GM11168 (cell line): ENCODE results near the gene SH2B3.
"Not testable (repeated sequence)": the region's sequence is repeated elsewhere in the genome, so short reads cannot be mapped to it uniquely, and the experiment has no call there.

Experiments used
- in situ Hi-C: fragments of 300-500 bp; cut with MboI; formaldehyde crosslinking; loops from one replicate; pipeline ENCODE4 v1.12.0; 2022; ENCODE audit warnings: low sequenced_read_pairs; ENCODE audit not compliant: unreplicated experiment

SH2B3 gene

DNA sequence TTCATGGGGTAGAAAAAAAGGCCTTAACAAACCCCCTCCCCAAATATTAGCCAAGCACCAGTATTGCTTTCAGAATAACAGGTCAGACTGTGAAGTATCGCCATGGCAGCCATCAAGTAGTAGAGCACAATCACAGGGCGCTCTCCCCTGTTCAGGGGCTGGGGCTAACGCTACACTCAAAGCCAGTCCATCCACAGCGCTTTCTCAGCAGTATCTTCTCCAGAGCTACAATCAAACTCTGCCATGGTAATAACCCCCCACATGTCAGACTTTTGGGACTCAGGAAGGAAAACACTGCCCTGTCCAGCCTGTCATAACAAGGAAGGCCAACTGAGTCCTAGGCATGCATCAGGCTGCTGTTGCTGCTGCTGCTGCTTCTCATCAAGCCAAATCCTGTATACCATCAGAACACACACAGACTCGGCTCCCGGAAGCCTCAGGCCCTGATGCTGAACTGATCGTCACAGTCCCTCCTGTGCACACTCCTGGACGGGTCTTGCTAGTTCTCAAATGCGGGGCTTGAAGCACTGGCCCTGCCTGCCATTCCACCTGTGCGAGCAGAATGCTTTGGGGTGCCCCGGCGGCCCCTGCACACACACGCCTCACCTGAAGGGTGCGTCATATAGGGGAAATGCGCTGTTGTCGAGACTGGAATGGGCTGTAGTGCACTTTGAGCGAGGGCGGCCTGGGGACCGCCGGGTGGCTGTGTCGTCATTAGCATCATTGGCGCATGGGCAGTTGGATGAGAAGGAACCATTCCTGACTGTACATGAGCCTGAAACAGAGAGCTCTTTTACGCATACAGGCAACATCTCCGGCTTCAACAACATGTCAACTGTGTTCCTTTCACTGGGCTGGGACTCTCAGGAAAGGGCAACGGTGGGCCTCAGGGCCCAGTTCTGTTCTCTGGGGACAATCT is 47.6 kb downstream of the SH2B3 start:
- in situ Hi-C loops: no loop called here

DNA sequence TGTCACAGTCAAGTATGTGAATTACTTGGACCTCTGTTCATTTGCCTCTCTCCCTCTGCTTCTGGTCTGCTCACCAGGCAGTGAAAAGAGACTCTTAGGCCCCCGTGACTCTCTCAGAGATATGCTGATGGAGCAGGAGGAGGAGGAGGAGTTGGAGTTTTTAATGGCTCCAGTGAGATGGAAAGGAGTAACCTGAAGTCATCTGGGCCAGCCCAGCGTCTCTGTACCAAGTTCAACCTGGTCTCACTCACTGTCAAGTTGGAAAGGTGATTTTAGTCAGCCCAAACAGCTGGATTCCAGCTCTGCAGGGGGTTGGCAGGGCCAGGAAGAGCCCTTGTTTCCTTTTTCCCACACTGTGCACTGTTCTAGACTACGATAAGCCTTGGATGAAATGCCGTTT is 48.6 kb downstream of the SH2B3 start:
- in situ Hi-C loops: no loop called here

DNA sequence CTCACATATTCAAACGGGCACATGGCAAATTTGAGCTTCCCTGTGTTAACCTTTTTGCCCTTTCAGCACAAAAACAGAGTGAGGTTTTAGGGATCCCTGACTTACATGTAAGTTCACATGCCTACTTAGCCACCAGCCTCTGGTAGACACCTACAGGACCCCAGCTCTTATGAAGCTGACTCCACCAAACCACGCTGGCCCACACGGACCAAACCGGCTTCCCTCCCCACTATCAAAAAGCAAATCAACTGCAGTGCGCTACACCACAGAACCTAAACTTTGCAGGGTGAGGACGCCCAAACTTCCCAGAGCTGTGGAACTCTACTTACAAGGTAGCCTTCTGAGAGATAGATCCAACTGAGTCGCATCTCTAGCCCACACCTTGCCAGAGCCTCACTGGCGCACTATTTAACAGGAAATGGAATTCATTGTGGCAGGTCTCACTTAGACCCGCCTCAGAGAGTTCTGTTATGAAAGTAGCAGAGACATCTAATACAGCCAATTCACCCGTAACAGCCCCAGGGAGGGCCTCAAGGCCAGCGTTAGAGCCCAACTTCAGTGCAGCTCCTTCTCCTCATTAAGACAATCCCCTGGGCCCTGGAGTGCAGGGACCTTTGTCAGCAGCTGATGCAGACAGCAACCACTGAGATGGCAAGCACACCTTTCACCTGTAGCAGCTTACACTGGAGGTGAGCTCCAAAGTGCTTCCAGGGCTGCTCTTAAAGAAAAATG is 49.2 kb downstream of the SH2B3 start:
- in situ Hi-C loops: no loop called here

DNA sequence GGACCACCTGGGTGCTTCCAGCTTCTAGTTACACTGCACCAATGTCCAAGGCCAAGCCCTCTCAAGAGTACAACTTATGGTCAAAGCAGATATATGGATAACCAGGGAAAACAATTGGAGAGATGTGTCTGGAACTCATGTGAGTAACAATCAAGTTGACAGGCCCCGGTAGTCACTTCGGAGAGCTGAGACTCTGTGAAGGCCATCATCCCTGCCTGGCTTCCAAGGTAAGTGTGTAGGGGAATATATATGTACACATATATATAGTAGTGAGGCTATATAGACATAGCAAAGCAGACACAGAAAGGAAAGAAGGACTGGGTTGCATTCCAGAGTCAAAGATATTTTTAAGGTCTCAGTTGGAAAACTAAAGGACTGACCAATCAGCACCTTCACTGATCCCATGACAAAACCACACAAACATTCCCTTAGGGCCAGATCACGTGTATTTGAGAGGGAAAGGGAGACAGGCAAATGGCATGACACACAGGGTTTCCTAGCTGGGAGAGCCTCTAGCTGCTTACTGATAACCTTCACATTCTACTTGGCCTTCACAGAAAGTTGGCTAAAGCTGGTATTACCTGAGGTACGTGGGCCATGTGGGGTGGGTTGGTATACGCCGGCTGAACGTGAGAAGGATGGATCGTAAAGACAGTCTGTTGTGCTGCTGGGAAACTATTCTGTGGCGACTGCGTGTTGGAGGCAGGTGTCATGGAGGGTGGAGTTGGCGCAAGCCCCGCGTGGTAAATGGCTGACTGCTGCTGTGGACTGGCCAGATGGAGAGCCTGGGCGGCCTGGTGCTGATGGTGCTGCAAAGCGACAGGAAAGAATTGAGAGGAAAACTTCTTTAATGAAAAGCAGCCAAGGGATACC is 50.0 kb downstream of the SH2B3 start:
- in situ Hi-C loops: no loop called here

DNA sequence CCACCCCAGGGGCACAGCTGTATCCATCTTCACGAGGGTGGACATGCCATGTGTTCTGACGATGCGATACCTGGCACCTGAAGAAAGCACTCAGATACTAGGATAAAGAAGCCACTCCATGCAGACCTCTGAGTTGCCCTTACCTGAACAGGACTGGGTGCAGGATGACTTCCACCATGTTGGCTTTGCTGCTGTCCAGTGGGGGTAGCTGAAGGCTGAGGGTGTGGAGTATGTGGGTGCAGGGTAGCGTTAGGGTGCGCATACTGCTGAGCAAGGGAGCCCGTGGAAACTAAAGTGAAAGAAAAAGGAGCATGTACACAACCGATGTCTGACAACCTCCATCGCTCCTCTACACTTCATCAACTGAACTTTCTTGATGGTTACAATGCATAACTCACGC is 51.3 kb downstream of the SH2B3 start:
- in situ Hi-C loops: no loop called here

DNA sequence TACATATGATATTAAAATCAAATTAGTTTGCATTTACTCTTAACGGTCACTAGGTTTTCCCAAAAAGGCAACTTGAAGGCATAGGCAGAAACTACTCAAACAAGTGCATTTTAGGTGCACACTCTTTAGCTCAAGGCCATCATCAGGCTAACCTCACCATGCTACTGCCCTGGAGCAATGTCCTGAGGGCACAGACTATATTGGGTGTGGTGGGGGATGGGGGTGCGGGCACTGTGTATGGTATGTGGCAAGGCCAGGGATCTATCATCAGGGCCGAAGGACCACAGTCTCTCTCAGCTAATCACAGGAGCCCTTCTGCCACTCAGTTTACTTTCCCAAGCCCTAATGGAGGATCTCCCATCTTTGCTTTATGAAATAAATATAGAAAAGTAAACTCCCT is 51.9 kb downstream of the SH2B3 start:
- in situ Hi-C loops: no loop called here

DNA sequence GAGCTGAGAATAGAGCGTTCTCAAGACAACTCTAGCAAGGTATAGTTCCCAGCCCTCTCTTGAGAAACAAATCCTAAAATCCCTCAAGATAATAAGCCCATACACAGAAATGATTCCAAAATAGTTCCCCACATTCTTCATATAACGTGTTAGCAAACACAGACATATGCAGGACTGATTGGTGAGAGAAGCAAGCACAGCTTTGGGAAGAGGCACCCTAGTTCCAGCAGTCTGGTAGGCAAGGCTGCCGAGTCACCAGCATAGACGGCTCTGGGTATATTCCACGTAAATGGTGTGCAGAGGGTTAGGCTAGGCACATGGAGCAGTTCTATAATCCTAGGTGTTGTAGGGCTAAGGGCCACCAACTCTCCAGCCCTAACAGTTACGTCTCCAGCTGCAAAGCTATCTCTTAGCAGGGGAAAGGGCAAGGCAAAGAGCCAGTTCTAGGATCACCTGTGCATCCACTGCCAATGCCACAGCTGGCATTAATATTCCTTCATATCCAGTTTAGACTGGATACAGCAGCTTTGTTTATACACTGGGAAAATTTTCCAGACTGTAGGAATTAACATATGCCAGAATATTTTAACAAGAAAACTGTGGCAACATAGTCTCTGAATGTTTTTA is 52.9 kb downstream of the SH2B3 start:
- in situ Hi-C loops: no loop called here

DNA sequence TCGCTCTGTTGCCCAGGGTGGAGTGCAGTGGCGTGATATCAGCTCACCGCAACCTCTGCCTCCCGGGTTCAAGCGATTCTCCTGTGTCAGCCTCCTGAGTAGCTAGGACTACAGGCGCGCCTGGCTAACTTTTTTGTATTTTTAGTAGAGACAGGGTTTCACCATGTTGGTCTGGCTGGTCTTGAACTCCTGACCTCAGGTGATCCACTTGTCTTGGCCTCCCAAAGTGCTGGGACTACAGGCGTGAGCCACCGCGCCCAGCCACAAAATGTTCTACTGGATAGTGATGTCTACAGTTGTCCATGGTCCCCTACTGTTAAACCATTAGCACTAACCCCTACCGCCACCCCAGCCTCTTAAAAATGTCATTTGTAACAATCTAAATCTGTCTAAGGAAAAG is 54.4 kb downstream of the SH2B3 start:
- in situ Hi-C loops: not testable (repeated sequence)

DNA sequence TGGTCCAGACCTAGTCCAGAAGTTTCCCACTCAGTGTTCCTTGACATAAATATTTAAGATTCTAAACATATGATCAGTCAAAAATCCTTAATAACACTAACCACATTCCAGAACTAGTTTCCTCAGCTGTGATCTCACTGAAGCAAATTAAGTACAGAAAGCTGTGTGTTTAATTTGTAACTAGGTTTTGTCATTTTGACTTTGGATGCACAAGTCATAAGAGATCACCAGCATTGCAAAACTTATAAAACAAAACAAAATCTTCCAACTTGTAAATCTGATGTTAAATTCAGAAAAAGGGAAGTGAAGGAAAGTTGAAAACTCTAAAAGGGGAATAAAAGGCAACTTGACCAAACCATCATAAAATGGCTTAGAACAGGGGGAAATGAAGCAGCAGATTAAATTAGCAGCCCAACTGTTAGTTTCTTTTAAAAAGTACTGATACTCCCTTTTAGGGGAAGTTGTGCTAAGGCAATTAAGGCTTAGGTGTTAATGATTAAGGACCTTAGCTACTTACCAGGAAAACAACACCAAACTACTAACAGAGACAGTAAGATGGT is 56.6 kb downstream of the SH2B3 start:
- in situ Hi-C loops: no loop called here

DNA sequence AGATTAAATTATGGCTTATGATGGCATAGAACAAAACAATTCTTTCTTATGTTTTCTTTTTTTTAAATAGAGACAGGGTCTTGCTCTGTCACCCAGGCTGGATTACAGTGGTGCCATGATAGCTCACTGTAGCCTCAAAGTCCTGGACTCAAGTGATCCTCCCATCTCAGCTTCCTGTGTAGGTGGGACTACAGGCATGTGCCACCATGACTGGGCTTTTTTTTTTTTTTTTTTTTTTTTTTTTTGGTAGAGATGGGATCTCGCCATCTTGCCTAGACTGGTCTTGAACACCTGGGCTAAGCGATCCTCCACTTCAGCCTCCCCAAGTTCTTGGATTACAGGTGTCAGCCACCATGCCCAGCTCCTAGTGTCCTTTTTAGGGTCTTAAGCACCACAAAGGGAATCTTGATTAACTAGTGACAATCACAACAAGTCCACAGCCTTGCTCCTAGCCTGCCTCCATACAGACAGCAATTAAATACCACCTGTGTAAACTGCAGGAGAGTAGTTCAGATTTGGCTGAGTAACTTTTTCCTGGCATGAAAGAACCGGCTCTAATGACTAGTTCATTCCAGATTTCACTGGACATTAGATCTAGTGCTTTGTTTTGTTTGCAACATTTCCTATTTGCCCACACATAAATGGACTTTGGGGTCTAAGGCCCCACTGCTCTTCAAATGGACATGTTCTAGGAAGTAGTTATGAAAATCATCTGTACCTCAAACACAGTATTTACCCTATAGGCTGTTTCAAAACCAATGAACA is 61.6 kb downstream of the SH2B3 start:
- in situ Hi-C loops: no loop called here

DNA sequence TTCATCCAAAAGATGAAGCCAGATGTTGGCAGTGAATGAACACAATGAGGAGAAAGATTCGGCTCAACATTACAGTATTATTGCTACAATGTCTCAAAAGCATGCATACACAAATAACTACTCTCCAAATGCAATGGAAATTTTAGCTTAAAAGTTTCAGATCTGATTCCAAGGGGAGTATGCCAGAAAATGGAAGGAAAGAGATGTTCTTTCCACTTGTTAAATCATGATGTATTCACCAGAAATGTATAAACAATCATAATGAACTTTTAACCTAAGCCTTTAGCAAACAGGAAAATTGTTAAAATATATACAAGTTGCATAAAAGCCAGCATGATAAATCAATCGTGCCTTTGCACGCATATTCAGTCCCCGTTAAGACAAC is 62.1 kb downstream of the SH2B3 start:
- in situ Hi-C loops: no loop called here

DNA sequence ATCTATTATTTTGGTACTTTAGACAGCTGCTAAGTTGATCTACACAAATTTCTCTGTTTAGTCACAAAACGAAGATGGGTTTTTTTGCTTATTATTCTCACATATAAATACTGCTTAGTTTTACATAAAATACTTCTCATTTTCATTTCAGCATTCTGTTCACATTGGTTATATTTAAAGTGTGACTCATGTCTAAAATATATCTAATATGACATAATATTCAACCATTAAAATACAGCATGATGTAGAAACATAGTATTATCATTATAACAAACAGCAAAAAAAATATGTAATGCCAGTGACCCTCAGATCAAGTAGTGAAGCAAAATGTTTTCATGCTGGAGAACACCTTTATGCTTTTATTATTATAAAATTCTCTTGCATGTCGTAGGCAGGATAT is 63.7 kb downstream of the SH2B3 start:
- in situ Hi-C loops: no loop called here

DNA sequence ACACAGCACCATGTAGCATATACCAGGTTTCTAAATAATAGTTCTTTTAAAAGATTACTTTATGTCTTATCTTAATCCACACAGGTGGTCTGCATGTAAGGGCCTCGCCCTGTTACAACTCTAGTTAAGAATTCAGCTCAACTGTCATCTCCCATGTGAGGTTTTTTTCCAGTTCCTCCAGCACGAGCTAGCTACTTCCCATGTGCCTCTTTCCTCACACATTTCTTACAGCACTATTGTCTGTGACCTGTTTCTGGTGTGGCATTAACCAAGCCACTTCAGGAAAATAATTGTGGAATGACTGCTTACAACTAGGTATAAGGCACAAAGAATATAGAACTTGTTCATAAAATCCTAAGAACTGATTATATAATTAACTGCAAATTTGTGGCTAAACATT is 65.5 kb downstream of the SH2B3 start:
- in situ Hi-C loops: no loop called here

DNA sequence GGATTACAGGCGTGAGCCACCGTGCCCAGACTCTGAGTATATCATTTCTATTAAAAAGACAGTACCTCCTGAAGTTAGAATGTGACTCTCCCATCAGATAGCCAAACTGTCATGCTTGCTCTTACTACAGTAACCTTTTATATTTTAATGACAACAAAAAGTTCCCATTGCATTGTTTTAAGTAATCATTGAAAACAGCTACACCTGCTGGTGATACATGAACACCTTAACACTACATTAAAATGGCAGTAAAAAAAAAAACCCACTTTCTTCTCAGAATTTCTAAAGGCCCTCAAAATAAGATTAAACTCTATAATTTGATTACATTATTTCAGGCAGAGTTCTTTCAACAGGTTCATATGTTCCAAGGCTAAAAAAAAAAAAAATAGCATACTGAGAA is 76.7 kb downstream of the SH2B3 start:
- in situ Hi-C loops: no loop called here

DNA sequence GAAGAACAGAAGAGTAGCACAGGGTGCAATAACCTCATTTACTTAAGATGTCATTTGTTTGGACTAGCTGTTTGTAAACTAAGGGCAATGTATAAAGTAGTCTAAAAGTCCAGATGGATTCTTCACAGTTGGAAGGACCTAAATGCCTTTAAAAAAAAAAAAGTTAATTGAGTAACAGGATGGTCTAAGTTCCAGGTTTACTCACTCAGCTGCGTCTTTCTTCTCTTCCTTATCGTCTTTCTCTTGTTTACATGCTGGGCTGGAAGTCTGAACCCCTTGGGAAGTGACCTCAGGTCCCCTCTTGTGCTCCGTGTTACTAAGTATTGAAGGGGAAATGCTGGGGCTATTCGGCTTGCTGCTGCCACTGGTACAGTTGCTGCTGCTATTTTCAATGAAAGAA is 82.5 kb downstream of the SH2B3 start:
- in situ Hi-C loops: no loop called here

DNA sequence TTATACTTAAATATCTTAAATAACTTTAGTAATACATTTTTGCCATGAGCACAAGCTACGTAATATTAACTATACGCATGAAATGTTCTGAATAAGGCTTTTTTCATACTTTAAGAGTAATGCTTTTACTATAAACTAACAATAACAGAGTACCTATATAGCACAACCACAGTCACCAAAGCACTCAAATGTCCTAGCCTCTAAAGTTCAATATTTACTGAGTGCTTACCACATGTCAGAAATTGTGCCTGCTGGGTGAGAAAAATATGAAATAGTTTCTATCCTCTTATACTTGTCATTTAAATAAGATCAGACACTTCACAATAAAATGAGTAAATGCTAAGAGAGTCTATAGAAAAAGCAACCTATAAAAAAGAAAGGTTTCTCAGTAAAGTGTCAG is 83.1 kb downstream of the SH2B3 start:
- in situ Hi-C loops: no loop called here

DNA sequence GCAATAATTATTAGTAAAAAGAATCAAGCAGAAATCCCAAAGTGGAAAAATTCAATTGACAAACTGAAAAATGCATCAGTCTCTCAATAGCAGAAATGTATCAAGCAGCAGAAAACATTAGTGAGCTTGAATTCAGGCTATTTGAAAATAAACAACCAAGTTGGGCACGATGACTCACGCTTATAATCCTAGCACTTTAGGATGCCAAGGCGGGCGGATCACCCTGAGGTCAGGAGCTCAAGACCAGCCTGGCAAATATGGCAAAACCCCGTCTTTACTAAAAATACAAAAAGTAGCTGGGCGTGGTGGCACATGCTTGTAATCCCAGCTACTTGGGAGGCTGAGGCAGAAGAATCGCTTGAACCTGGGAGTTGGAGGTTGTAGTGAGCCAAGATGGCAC is 87.3 kb downstream of the SH2B3 start:
- in situ Hi-C loops: not testable (repeated sequence)

DNA sequence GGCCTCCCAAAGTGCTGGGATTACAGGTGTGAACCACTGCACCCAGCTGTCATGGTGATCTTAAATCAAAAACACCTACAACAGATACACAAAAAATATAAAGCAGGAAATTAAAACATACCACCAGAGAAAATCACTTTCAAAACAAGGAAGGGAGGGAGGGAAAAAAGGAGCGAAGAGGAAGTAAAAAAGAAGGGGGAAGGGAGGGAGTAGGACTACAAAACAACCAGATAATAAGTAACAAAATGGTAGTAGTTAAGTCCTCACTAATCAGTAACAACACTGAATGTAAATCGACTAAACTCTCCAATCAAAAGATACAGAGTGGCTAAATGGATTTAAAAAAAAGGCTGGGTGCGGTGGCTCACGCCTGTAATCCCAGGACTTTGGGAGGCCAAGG is 89.0 kb downstream of the SH2B3 start:
- in situ Hi-C loops: no loop called here
